GM18499 (cell line): ENCODE data around the gene FBP2.

Experiments used
- ATAC-seq: cut with Tn5 transposase; IDR thresholded peaks from one replicate; pipeline ENCODE4 v1.9.1; 2021; ENCODE audit warnings: moderate number of reproducible peaks; ENCODE audit not compliant: insufficient read depth, unreplicated experiment

FBP2 gene

GRCh38 chr9:94511134-94511954, 82.3 kb downstream of the FBP2 start:
- ATAC-seq, result no peak
